Fibroblast of lung (primary cell): ENCODE data around the gene THUMPD1. TPM values are rescaled to one million over a fixed set of nuclear protein-coding genes. Genes with fewer than 3 reads are reported as not detected.

Experiments
- DNase-seq, 2 donors: peaks; one replicate each; pipeline versions ENCODE4 v3.0.0 to v3.0.0-alpha.2; 2010; ENCODE audit warnings: low read depth in 2 of 2
- H2AFZ ChIP-seq: 2 replicates; pipeline ENCODE4 v1.5.1; 2012; ENCODE audit warnings: low read length, control low read depth, inconsistent platforms
- H3K27ac ChIP-seq: 2 replicates; pipeline ENCODE4 v1.5.1; 2011; ENCODE audit warnings: low read length, control low read depth; ENCODE audit not compliant: insufficient read depth
- H3K27me3 ChIP-seq: 2 replicates; pipeline ENCODE4 v1.5.1; 2011; ENCODE audit warnings: mild to moderate bottlenecking, low read length; ENCODE audit not compliant: control insufficient read depth, insufficient read depth
- H3K36me3 ChIP-seq: 2 replicates; pipeline ENCODE4 v1.5.1; 2011; ENCODE audit warnings: low read length; ENCODE audit not compliant: control insufficient read depth, insufficient read depth
- H3K4me1 ChIP-seq: 2 replicates; pipeline ENCODE4 v1.5.1; 2011; ENCODE audit warnings: low read length; ENCODE audit not compliant: control insufficient read depth, insufficient read depth; ENCODE audit errors: extremely low read depth
- H3K4me2 ChIP-seq: 2 replicates; pipeline ENCODE4 v1.5.1; 2011; ENCODE audit warnings: low read length, control low read depth; ENCODE audit not compliant: insufficient read depth; ENCODE audit errors: extremely low read depth
- H3K4me3 ChIP-seq, 4 experiments: fragments of 200-600 bp in 1 of 4; sonication (generic) in 1 of 4; replicated peaks in 1 of 4; 2 replicates each; pipeline ENCODE4 v1.5.1; 2011 to 2016; ENCODE audit warnings: low read length in 4 of 4, low read depth in 3 of 4, mild to moderate bottlenecking in 3 of 4, control low read depth in 2 of 4, inconsistent platforms in 1 of 4, mixed read lengths in 1 of 4; ENCODE audit not compliant: insufficient read depth in 1 of 4; ENCODE audit errors: control extremely low read depth in 1 of 4
- H3K79me2 ChIP-seq: 2 replicates; pipeline ENCODE4 v1.5.1; 2012; ENCODE audit warnings: mild to moderate bottlenecking, low read length, inconsistent platforms; ENCODE audit not compliant: control insufficient read depth, insufficient read depth
- H3K9ac ChIP-seq: 2 replicates; pipeline ENCODE4 v1.5.1; 2011; ENCODE audit warnings: mild to moderate bottlenecking, low read length, control low read depth; ENCODE audit not compliant: insufficient read depth
- H3K9me3 ChIP-seq: 2 replicates; pipeline ENCODE4 v1.5.1; 2012; ENCODE audit warnings: low read depth, low read length; ENCODE audit not compliant: control insufficient read depth, insufficient read depth
- H4K20me1 ChIP-seq: 2 replicates; pipeline ENCODE4 v1.5.1; 2011; ENCODE audit warnings: low read length; ENCODE audit not compliant: control insufficient read depth, insufficient read depth; ENCODE audit errors: extremely low read depth
- CTCF ChIP-seq, 2 donors: IDR thresholded peaks in 1 of 2; conservative IDR thresholded peaks in 1 of 2; 1 replicate in 1 of 2; 2 replicates in 1 of 2; pipeline ENCODE4 v1.5.1; 2011 to 2012; ENCODE audit warnings: low read length in 2 of 2, control low read depth in 1 of 2, inconsistent platforms in 1 of 2, low read depth in 1 of 2, mild to moderate bottlenecking in 1 of 2
- EZH2 ChIP-seq: IDR thresholded peaks from 2 replicates; pipeline ENCODE4 v1.5.1; 2012; ENCODE audit warnings: low read length, control low read depth, mild to moderate bottlenecking; ENCODE audit errors: missing control alignments
- polyA plus RNA-seq, 2 donors: library from polyadenylated mRNA; depleted of rRNA in 1 of 2; stranded (reverse) in 1 of 2; unstranded in 1 of 2; fragments of >200 nt; gene quantifications; 2 replicates each; pipeline ENCODE4 v1.2.1, GENCODE V29; 2011 to 2012; ENCODE audit warnings: missing spikeins in 1 of 2
- total RNA-seq: library from RNA; depleted of rRNA; stranded (reverse); fragments of >200 nt; gene quantifications from 2 replicates; pipeline ENCODE4 v1.2.1, GENCODE V29; 2014

THUMPD1 gene
- total and polyA plus RNA-seq, 2 donors (not counting 1 experiment from before 2014, with no cell fraction given), result 31.0 to 54.3 TPM

GRCh38 chr16:20782470-20782869 lies 40.9 kb upstream of the THUMPD1 start:
- H3K4me2 ChIP-seq, result no peak overlapping the region
- no peaks in the 10 kb centered on the region for H3K27me3 ChIP-seq
- H3K27ac ChIP-seq, result no peak overlapping the region
- H4K20me1 ChIP-seq, result no peaks in the 10 kb centered on the region
- H3K4me3 ChIP-seq, result no peak overlapping the region
- H3K36me3 ChIP-seq, result no peaks in the 10 kb centered on the region
- H3K9me3 ChIP-seq, result no peaks in the 10 kb centered on the region
- no peak for DNase-seq
- TF ChIP-seq EZH2 (no peak), CTCF (conservative IDR thresholded peaks at IDR 0.05 in 1 of 2, IDR thresholded peaks at IDR 0.05 in 1 of 2; ENCODE audit: low read depth in 1 of 2, low read length in 2 of 2) (no peak)
- no peak overlapping the region for H2AFZ ChIP-seq
- H3K9ac ChIP-seq, result no peak overlapping the region
- H3K4me1 ChIP-seq, result no peaks in the 10 kb centered on the region
- H3K79me2 ChIP-seq, result no peaks in the 10 kb centered on the region

GRCh38 chr16:20781697-20782096 lies 40.1 kb upstream of the THUMPD1 start:
- no peaks in the 10 kb centered on the region for H3K27me3 ChIP-seq
- H3K4me1 ChIP-seq, result no peaks in the 10 kb centered on the region
- DNase-seq, result no peak
- TF ChIP-seq EZH2 (no peak), CTCF (conservative IDR thresholded peaks at IDR 0.05 in 1 of 2, IDR thresholded peaks at IDR 0.05 in 1 of 2; ENCODE audit: low read depth in 1 of 2, low read length in 2 of 2) (no peak)
- no peaks in the 10 kb centered on the region for H3K36me3 ChIP-seq
- H2AFZ ChIP-seq, result no peak overlapping the region
- H3K4me3 ChIP-seq, result no peak overlapping the region
- H4K20me1 ChIP-seq, result no peaks in the 10 kb centered on the region
- no peaks in the 10 kb centered on the region for H3K9me3 ChIP-seq
- no peaks in the 10 kb centered on the region for H3K79me2 ChIP-seq
- H3K9ac ChIP-seq, result no peak overlapping the region
- H3K4me2 ChIP-seq, result no peak overlapping the region
- no peak overlapping the region for H3K27ac ChIP-seq

- no peaks in the 10 kb centered on the region for H3K4me1 ChIP-seq
- DNase-seq, result peak; percentile 42 to 49
Observed at GRCh38 chr16:20774703-20775362, 33.2 kb upstream of the THUMPD1 start.

More at GRCh38 chr16:20774703-20775362, 33.2 kb upstream of the THUMPD1 start:
- Histone ChIP-seq H2AFZ (no peak overlapping the region), H3K9ac (no peak overlapping the region), H3K27me3 (no peaks in the 10 kb centered on the region), H3K79me2 (no peaks in the 10 kb centered on the region), H3K9me3 (no peaks in the 10 kb centered on the region), H3K4me2 (no peak overlapping the region), H4K20me1 (no peaks in the 10 kb centered on the region), H3K4me3 (no peak overlapping the region), H3K27ac (no peak overlapping the region), H3K36me3 (no peaks in the 10 kb centered on the region)
- TF ChIP-seq EZH2, result no peak
- peak; percentile 66 to 87 for TF ChIP-seq CTCF (conservative IDR thresholded peaks at IDR 0.05 in 1 of 2, IDR thresholded peaks at IDR 0.05 in 1 of 2; ENCODE audit: low read depth in 1 of 2, low read length in 2 of 2)
